MM.1S (cell line): Measurements from ENCODE around the gene TMCC1.

Experiments
- DNase-seq: peaks from one replicate; pipeline ENCODE4 v3.0.0-alpha.2; 2015
- H2AFZ ChIP-seq: fragments of 300-600 bp; sonication (generic); 2 replicates; pipeline ENCODE4 v1.6.0; 2016; ENCODE audit warnings: antibody characterized with exemption, low read length
- H3F3A ChIP-seq: fragments of 300-600 bp; sonication (generic); 2 replicates; pipeline ENCODE4 v1.6.1; 2016; ENCODE audit warnings: mild to moderate bottlenecking, antibody characterized with exemption, low read length, moderate library complexity, mixed read lengths; ENCODE audit not compliant: insufficient read depth
- H3K27ac ChIP-seq: fragments of 300-600 bp; sonication (generic); 2 replicates; pipeline ENCODE4 v1.5.1; 2016; ENCODE audit warnings: mild to moderate bottlenecking, low read length
- H3K27me3 ChIP-seq: fragments of 300-600 bp; sonication (generic); replicated peaks from 2 replicates; pipeline ENCODE4 v1.6.0; 2016; ENCODE audit warnings: low read length; ENCODE audit not compliant: insufficient read depth
- H3K36me3 ChIP-seq: fragments of 300-600 bp; sonication (generic); replicated peaks from 2 replicates; pipeline ENCODE4 v1.6.1; 2016; ENCODE audit warnings: mild to moderate bottlenecking, low read length, mixed read lengths; ENCODE audit not compliant: insufficient read depth
- H3K4me1 ChIP-seq: fragments of 300-600 bp; sonication (generic); 2 replicates; pipeline ENCODE4 v1.6.1; 2016; ENCODE audit warnings: low read length, mixed read lengths
- H3K4me2 ChIP-seq: fragments of 300-600 bp; sonication (generic); 2 replicates; pipeline ENCODE4 v1.6.0; 2016; ENCODE audit warnings: low read depth, low read length
- H3K4me3 ChIP-seq: fragments of 300-600 bp; sonication (generic); 2 replicates; pipeline ENCODE4 v1.5.1; 2016; ENCODE audit warnings: low read length, mixed read lengths
- H3K79me2 ChIP-seq: fragments of 300-600 bp; sonication (generic); 2 replicates; pipeline ENCODE4 v1.6.1; 2016; ENCODE audit warnings: mixed run types, low read length, mixed read lengths
- H3K9ac ChIP-seq: fragments of 300-600 bp; sonication (generic); 2 replicates; pipeline ENCODE4 v1.6.1; 2016; ENCODE audit warnings: low read length, mixed read lengths
- H3K9me2 ChIP-seq: fragments of 300-600 bp; sonication (generic); replicated peaks from 2 replicates; pipeline ENCODE4 v1.6.1; 2016; ENCODE audit warnings: mild to moderate bottlenecking, low read length, mixed read lengths; ENCODE audit not compliant: insufficient read depth
- H3K9me3 ChIP-seq: fragments of 300-600 bp; sonication (generic); replicated peaks from 2 replicates; pipeline ENCODE4 v1.6.1; 2016; ENCODE audit warnings: mild to moderate bottlenecking, low read length, mixed read lengths; ENCODE audit not compliant: insufficient read depth
- H4K20me1 ChIP-seq: fragments of 300-600 bp; sonication (generic); 2 replicates; pipeline ENCODE4 v1.6.1; 2016; ENCODE audit warnings: mild to moderate bottlenecking, low read length, moderate library complexity, mixed read lengths; ENCODE audit not compliant: insufficient read depth
- EZH2 ChIP-seq: fragments of 300-600 bp; sonication (generic); optimal IDR thresholded peaks from 2 replicates; pipeline ENCODE3; 2017; ENCODE audit warnings: low read depth, mild to moderate bottlenecking, antibody characterized with exemption, low read length, mixed read lengths
- EZH2phosphoT487 ChIP-seq: fragments of 300-600 bp; sonication (generic); IDR thresholded peaks from 2 replicates; pipeline ENCODE4 v1.6.1; 2018; ENCODE audit warnings: antibody characterized with exemption, low read length
- TF ChIP-seq, protein P1 (sequence below): fragments of 300-600 bp; sonication (generic); IDR thresholded peaks from 2 replicates; pipeline ENCODE4 v1.5.1; 2016; ENCODE audit warnings: antibody characterized with exemption, low read length, mixed read lengths

The TMCC1 gene

DNA sequence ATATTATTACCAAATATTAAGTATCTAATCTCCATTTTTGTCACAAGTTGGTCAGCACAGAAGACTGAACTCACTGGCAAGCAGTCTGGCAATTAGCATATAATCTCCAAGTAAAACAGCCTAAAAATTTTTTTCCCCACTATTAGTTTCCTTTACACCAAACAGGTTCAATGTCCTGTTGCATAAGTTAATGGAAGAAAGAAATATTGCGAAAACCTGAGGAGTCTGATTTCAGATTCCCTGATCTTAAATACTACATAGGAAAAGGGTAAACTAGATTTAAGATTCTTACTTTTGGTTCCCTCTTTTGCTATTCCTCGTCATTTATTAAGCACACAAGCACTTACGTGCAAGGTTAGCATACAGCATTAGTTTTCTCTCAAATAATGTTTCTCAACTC lies 153.9 kb downstream of the TMCC1 start:
- Histone ChIP-seq H4K20me1 (0 out of 2 replicates have a peak, but pooled peaks cover 3% of the 10 kb centered on the region), H3K36me3 (no peaks in the 10 kb centered on the region), H3K9ac (no peak overlapping the region), H3K4me2 (no peak overlapping the region), H3K79me2 (0 out of 2 replicates have a peak, but pooled peaks cover 4% of the 10 kb centered on the region), H3K4me3 (no peak overlapping the region), H3K4me1 (no peaks in the 10 kb centered on the region), H3K27me3 (no peaks in the 10 kb centered on the region), H3K9me2 (no peaks in the 10 kb centered on the region), H2AFZ (no peak overlapping the region), H3K9me3 (no peaks in the 10 kb centered on the region), H3F3A (no peaks in the 10 kb centered on the region), H3K27ac (no peak overlapping the region)
- DNase-seq, result no peak
- TF ChIP-seq EZH2phosphoT487 (no peak), EZH2 (no peak)
- TF ChIP-seq, protein P1, sequence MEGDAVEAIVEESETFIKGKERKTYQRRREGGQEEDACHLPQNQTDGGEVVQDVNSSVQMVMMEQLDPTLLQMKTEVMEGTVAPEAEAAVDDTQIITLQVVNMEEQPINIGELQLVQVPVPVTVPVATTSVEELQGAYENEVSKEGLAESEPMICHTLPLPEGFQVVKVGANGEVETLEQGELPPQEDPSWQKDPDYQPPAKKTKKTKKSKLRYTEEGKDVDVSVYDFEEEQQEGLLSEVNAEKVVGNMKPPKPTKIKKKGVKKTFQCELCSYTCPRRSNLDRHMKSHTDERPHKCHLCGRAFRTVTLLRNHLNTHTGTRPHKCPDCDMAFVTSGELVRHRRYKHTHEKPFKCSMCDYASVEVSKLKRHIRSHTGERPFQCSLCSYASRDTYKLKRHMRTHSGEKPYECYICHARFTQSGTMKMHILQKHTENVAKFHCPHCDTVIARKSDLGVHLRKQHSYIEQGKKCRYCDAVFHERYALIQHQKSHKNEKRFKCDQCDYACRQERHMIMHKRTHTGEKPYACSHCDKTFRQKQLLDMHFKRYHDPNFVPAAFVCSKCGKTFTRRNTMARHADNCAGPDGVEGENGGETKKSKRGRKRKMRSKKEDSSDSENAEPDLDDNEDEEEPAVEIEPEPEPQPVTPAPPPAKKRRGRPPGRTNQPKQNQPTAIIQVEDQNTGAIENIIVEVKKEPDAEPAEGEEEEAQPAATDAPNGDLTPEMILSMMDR, result no peak

DNA sequence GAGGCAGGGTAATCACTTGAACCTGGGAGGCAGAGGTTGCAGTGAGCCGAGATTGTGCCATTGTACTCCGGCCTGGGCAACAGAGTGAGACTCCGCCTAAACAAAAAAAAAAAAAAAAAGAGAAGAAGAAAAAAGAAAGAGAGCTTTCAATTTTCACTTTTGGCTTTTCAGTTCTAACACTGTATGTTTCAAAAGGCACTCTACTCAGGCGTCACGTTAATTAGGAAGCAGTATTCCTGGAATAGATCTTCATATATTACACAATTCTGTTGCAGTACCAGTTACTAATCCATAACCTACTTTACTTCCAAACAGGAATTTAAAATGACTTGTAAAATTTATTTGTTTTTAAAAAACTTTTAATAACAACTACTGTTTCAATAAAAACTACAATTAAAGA lies 155.3 kb downstream of the TMCC1 start:
- H3K4me3 ChIP-seq, result no peak overlapping the region
- no peak overlapping the region for H2AFZ ChIP-seq
- H3K9me2 ChIP-seq, result no peaks in the 10 kb centered on the region
- DNase-seq, result no peak
- H3K4me1 ChIP-seq, result no peaks in the 10 kb centered on the region
- H3K9ac ChIP-seq, result no peak overlapping the region
- H3K9me3 ChIP-seq, result no peaks in the 10 kb centered on the region
- H3F3A ChIP-seq, result no peaks in the 10 kb centered on the region
- H3K79me2 ChIP-seq, result 0 out of 2 replicates have a peak, but pooled peaks cover under 1% of the 10 kb centered on the region
- no peaks in the 10 kb centered on the region for H4K20me1 ChIP-seq
- no peaks in the 10 kb centered on the region for H3K27me3 ChIP-seq
- TF ChIP-seq, protein P1, result no peak
- TF ChIP-seq EZH2phosphoT487 (no peak), EZH2 (no peak)
- H3K36me3 ChIP-seq, result no peaks in the 10 kb centered on the region
- H3K27ac ChIP-seq, result no peak overlapping the region
- H3K4me2 ChIP-seq, result no peak overlapping the region

DNA sequence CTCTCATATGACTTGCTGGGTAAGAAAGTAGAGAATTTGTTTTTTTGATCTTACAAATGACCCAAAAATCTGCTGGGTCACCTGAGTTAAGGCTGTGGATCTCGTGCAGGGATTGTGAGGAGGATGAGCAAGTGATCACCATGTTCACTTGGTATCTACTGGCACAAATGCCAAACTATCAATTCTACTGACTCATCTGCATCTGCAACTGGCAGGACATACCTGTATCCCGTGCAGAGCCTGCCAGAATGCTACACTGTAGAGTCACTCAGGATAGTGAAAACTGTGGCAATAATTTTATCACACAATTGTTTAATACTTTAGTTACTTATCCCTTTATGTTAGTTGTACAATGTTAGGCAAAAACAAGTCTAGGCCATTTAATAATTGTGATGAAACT lies 157.4 kb downstream of the TMCC1 start:
- Histone ChIP-seq H3K9me3 (no peaks in the 10 kb centered on the region), H3F3A (no peaks in the 10 kb centered on the region), H3K27ac (no peak overlapping the region), H3K79me2 (0 out of 2 replicates have a peak, but pooled peaks cover 4% of the 10 kb centered on the region), H3K36me3 (no peaks in the 10 kb centered on the region), H3K4me1 (no peaks in the 10 kb centered on the region), H3K4me3 (no peak overlapping the region), H4K20me1 (no peaks in the 10 kb centered on the region), H3K27me3 (no peaks in the 10 kb centered on the region), H2AFZ (no peak overlapping the region), H3K9ac (no peak overlapping the region), H3K4me2 (no peak overlapping the region), H3K9me2 (no peaks in the 10 kb centered on the region)
- TF ChIP-seq EZH2, result no peak
- TF ChIP-seq, protein P1, result no peak
- no peak for TF ChIP-seq EZH2phosphoT487
- no peak for DNase-seq
